ENCODE data around the gene HJURP. TPM values are rescaled to one million over a fixed set of nuclear protein-coding genes. Genes with fewer than 3 reads are reported as not detected.

The HJURP gene
- polyA plus RNA-seq, 2 of the 4 experiments (the other 2 are of a cell fraction), result 103 to 111 TPM

Other genes with a start within 250 kb of the HJURP start
- gene UGT1A8, start 236.9 kb downstream of the HJURP start, polyA plus RNA-seq (2011; rRNA removed), result 0.12 and 0.22 TPM in 2 replicates
- gene UGT1A8, start 236.9 kb downstream of the HJURP start, polyA plus RNA-seq (2017; fragmentation: RNase III; extraction: RNeasy Plus Mini Kit Qiagen cat#74134 plus additional on column Dnase treatment), result 0.05 to 0.25 TPM in 2 of 3 replicates, not detected in the other
- gene UGT1A10, start 218.1 kb downstream of the HJURP start, polyA plus RNA-seq (2011; rRNA removed), result 0.10 and 0.12 TPM in 2 replicates
- not detected in 3 replicates for gene UGT1A10, start 218.1 kb downstream of the HJURP start, polyA plus RNA-seq (2017; fragmentation: RNase III; extraction: RNeasy Plus Mini Kit Qiagen cat#74134 plus additional on column Dnase treatment)
- 10.6 and 11.0 TPM in 2 replicates for gene UGT1A9, start 182.6 kb downstream of the HJURP start, polyA plus RNA-seq (2011; rRNA removed)
- 10.3 to 13.1 TPM (median 11.8 TPM) in 3 replicates for gene UGT1A9, start 182.6 kb downstream of the HJURP start, polyA plus RNA-seq (2017; fragmentation: RNase III; extraction: RNeasy Plus Mini Kit Qiagen cat#74134 plus additional on column Dnase treatment)
- gene UGT1A7, start 172.6 kb downstream of the HJURP start, polyA plus RNA-seq (2011; rRNA removed), result 8.9 and 10.0 TPM in 2 replicates
- gene UGT1A7, start 172.6 kb downstream of the HJURP start, polyA plus RNA-seq (2017; fragmentation: RNase III; extraction: RNeasy Plus Mini Kit Qiagen cat#74134 plus additional on column Dnase treatment), result 6.9 to 9.8 TPM (median 9.3 TPM) in 3 replicates
- gene UGT1A6, start 161.6 kb downstream of the HJURP start, polyA plus RNA-seq (2011; rRNA removed), result 3.5 and 5.5 TPM in 2 replicates
- gene UGT1A6, start 161.6 kb downstream of the HJURP start, polyA plus RNA-seq (2017; fragmentation: RNase III; extraction: RNeasy Plus Mini Kit Qiagen cat#74134 plus additional on column Dnase treatment), result 2.0 to 2.9 TPM (median 2.5 TPM) in 3 replicates
- gene UGT1A5, start 141.6 kb downstream of the HJURP start, polyA plus RNA-seq (2011; rRNA removed), result 0.05 TPM in 1 of 2 replicates, not detected in the other
- gene UGT1A5, start 141.6 kb downstream of the HJURP start, polyA plus RNA-seq (2017; fragmentation: RNase III; extraction: RNeasy Plus Mini Kit Qiagen cat#74134 plus additional on column Dnase treatment), result 0.12 TPM in 1 of 3 replicates, not detected in the others
- 0.09 and 0.13 TPM in 2 replicates for gene UGT1A4, start 135.8 kb downstream of the HJURP start, polyA plus RNA-seq (2011; rRNA removed)
- 0.05 to 0.14 TPM (median 0.12 TPM) in 3 replicates for gene UGT1A4, start 135.8 kb downstream of the HJURP start, polyA plus RNA-seq (2017; fragmentation: RNase III; extraction: RNeasy Plus Mini Kit Qiagen cat#74134 plus additional on column Dnase treatment)
- 0.39 and 0.49 TPM in 2 replicates for gene UGT1A3, start 125.5 kb downstream of the HJURP start, polyA plus RNA-seq (2011; rRNA removed)
- 0.08 to 0.23 TPM (median 0.17 TPM) in 3 replicates for gene UGT1A3, start 125.5 kb downstream of the HJURP start, polyA plus RNA-seq (2017; fragmentation: RNase III; extraction: RNeasy Plus Mini Kit Qiagen cat#74134 plus additional on column Dnase treatment)
- 1.9 and 2.5 TPM in 2 replicates for gene UGT1A1, start 94.3 kb downstream of the HJURP start, polyA plus RNA-seq (2011; rRNA removed)
- 1.4 to 2.0 TPM (median 1.9 TPM) in 3 replicates for gene UGT1A1, start 94.3 kb downstream of the HJURP start, polyA plus RNA-seq (2017; fragmentation: RNase III; extraction: RNeasy Plus Mini Kit Qiagen cat#74134 plus additional on column Dnase treatment)
- gene MROH2A, start 76.2 kb downstream of the HJURP start, polyA plus RNA-seq (2011; rRNA removed), result 0.63 and 0.71 TPM in 2 replicates
- 0.04 to 0.28 TPM (median 0.10 TPM) in 3 replicates for gene MROH2A, start 76.2 kb downstream of the HJURP start, polyA plus RNA-seq (2017; fragmentation: RNase III; extraction: RNeasy Plus Mini Kit Qiagen cat#74134 plus additional on column Dnase treatment)
- gene TRPM8, start 62.8 kb upstream of the HJURP start, polyA plus RNA-seq (2011; rRNA removed), result 0.90 and 0.97 TPM in 2 replicates
- 0.09 to 0.25 TPM (median 0.24 TPM) in 3 replicates for gene TRPM8, start 62.8 kb upstream of the HJURP start, polyA plus RNA-seq (2017; fragmentation: RNase III; extraction: RNeasy Plus Mini Kit Qiagen cat#74134 plus additional on column Dnase treatment)
- gene SPP2, start 196.2 kb upstream of the HJURP start, polyA plus RNA-seq (2011; rRNA removed), result not detected in 2 replicates
- not detected in 3 replicates for gene SPP2, start 196.2 kb upstream of the HJURP start, polyA plus RNA-seq (2017; fragmentation: RNase III; extraction: RNeasy Plus Mini Kit Qiagen cat#74134 plus additional on column Dnase treatment)